GM23248 (cell line): ENCODE data around the gene TTF1.

Source experiments
- EZH2 ChIP-seq: fragments of 200-600 bp; sonication (generic); IDR thresholded peaks from 2 replicates; pipeline ENCODE4 v1.6.1; 2018; ENCODE audit warnings: antibody characterized with exemption, mild to moderate bottlenecking; ENCODE audit not compliant: insufficient read depth, poor library complexity, severe bottlenecking
- EZH2phosphoT487 ChIP-seq: fragments of 200-600 bp; sonication (generic); IDR thresholded peaks from 2 replicates; pipeline ENCODE4 v1.6.1; 2018; ENCODE audit warnings: antibody characterized with exemption, moderate library complexity, mild to moderate bottlenecking, low read depth; ENCODE audit not compliant: insufficient read depth

GRCh38 chr9:132328580-132328979 lies 78.1 kb downstream of the TTF1 start:
- no peak for TF ChIP-seq EZH2
- TF ChIP-seq EZH2phosphoT487 = no peak
